Activated CD4-positive, CD25-positive, alpha-beta regulatory T cell treated with anti-CD3 and anti-CD28 coated beads, Interleukin-2, amount 50 U/mL, for 24 hours (primary cell): ENCODE results near the gene XIST.
"Not testable (repeated sequence)": the region's sequence is repeated elsewhere in the genome, so short reads cannot be mapped to it uniquely, and the experiment has no call there.

Experiments
- ATAC-seq, 2 donors: fragments of 150-1000 bp; cut with Tn5 transposase; one replicate each; pipeline ENCODE4 v1.10.0; 2021; ENCODE audit warnings: mild to moderate bottlenecking in 1 of 2, moderate library complexity in 1 of 2

The XIST gene

GRCh38 chrX:73792511-73792910, 60.0 kb downstream of the XIST start:
- ATAC-seq, result not testable (repeated sequence)

- ATAC-seq, result no peak
These were observed 67.0 kb downstream of the XIST start for GRCh38 chrX:73785493-73785892.
